ENCODE data around the gene TMEM170A. TPM values are rescaled to one million over a fixed set of nuclear protein-coding genes. Genes with fewer than 3 reads are reported as not detected.

The TMEM170A gene
- total RNA-seq, 1 experiment from 2014 or later = 46.8 TPM

- Histone ChIP-seq H3K56ac (ENCODE audit: insufficient read length, low read depth, low read length) (no peak overlapping the region), H2AFZ (ENCODE audit: low read length) (no peak overlapping the region), H3T11ph (ENCODE audit: low read length) (no peak overlapping the region), H2AK5ac (ENCODE audit: insufficient read length, low read length) (no peak overlapping the region), H3K4me1 (ENCODE audit: insufficient read depth, low read length) (peaks cover 5% of the 10 kb centered on the region; the same call in 1 of the 2 replicates), H2BK5ac (ENCODE audit: insufficient read length, low read length) (peak overlapping the region; percentile 11), H4K8ac (replicated peaks; ENCODE audit: insufficient read length, low read depth, low read length) (no peak overlapping the region), H4K20me1 (ENCODE audit: control insufficient read depth, insufficient read depth, insufficient read length) (no peaks in the 10 kb centered on the region), H3K27me3 (ENCODE audit: insufficient read depth, low read length) (no peaks in the 10 kb centered on the region), H3K79me1 (ENCODE audit: insufficient read depth, low read depth, low read length, poor library complexity, severe bottlenecking) (no peaks in the 10 kb centered on the region), H2BK15ac (ENCODE audit: low read depth, low read length) (no peak overlapping the region), H3K23ac (ENCODE audit: insufficient read length, low read depth, low read length) (no peak overlapping the region), H2BK12ac (ENCODE audit: insufficient read length, low read depth, low read length) (peak overlapping the region; percentile 26), H3K4me2 (ENCODE audit: insufficient read depth, insufficient read length, low read length) (peak overlapping the region; percentile 6), H3K4ac (ENCODE audit: low read depth, low read length) (no peak overlapping the region), H3K9me3 (ENCODE audit: control insufficient read depth, low read depth, low read length) (no peaks in the 10 kb centered on the region), H2BK20ac (ENCODE audit: low read depth, low read length, poor library complexity, severe bottlenecking) (no peak overlapping the region), H4K5ac (ENCODE audit: insufficient read length, low read depth, low read length) (no peak overlapping the region), H3K18ac (ENCODE audit: insufficient read length, low read depth, low read length) (no peak overlapping the region), H3K14ac (ENCODE audit: insufficient read depth, low read length) (no peak overlapping the region), H3K79me2 (ENCODE audit: insufficient read depth, low read length) (no peaks in the 10 kb centered on the region), H3K9ac (ENCODE audit: extremely low read depth, insufficient read length, low read length) (no peak overlapping the region), H4K91ac (ENCODE audit: insufficient read length, low read depth, low read length) (no peak overlapping the region), H2BK120ac (ENCODE audit: low read depth, low read length, poor library complexity, severe bottlenecking) (no peak overlapping the region), H3K23me2 (ENCODE audit: insufficient read length, low read depth, low read length, poor library complexity, severe bottlenecking) (no peaks in the 10 kb centered on the region), H3K27ac (ENCODE audit: insufficient read length, low read depth, low read length) (peak overlapping the region; percentile 55)
- no peaks in the 10 kb centered on the region; the same call in 1 of the 2 replicates for H3K27me3 Mint-ChIP-seq (ENCODE audit: low read depth)
- H3K36me3 Mint-ChIP-seq (ENCODE audit: insufficient read depth in 1 of 3, low read depth in 3 of 3) = peaks cover 13 to 25% (median 13%) of the 10 kb centered on the region in 3 experiments; a peak in 6 of 7 replicates
- H3K4me3 Mint-ChIP-seq = peak overlapping the region; percentile 10 to 61; a peak in 4 of 5 replicates
- H3K9me3 Mint-ChIP-seq = peaks cover 0 to 7% of the 10 kb centered on the region in 2 experiments; a peak in 3 of 5 replicates
- TF ChIP-seq, protein P1, sequence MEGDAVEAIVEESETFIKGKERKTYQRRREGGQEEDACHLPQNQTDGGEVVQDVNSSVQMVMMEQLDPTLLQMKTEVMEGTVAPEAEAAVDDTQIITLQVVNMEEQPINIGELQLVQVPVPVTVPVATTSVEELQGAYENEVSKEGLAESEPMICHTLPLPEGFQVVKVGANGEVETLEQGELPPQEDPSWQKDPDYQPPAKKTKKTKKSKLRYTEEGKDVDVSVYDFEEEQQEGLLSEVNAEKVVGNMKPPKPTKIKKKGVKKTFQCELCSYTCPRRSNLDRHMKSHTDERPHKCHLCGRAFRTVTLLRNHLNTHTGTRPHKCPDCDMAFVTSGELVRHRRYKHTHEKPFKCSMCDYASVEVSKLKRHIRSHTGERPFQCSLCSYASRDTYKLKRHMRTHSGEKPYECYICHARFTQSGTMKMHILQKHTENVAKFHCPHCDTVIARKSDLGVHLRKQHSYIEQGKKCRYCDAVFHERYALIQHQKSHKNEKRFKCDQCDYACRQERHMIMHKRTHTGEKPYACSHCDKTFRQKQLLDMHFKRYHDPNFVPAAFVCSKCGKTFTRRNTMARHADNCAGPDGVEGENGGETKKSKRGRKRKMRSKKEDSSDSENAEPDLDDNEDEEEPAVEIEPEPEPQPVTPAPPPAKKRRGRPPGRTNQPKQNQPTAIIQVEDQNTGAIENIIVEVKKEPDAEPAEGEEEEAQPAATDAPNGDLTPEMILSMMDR (conservative IDR thresholded peaks at IDR 0.05) = peak; percentile 79
- H3K4me1 Mint-ChIP-seq = peaks cover 24 to 28% of the 10 kb centered on the region in 2 experiments
- DNase-seq = peak; percentile 62
- H3K27ac Mint-ChIP-seq = peak overlapping the region; percentile 41 to 94 (median 49)
- WGBS (ENCODE audit: extremely low coverage, insufficient read length, low lambda C conversion rate) = no CpG with 5 or more reads among the region's 10 CpGs
Measured at GRCh38 chr16:75471723-75472633, 7.5 kb upstream of the TMEM170A start.

All from H9 (cell line).